HepG2 (cell line): Measurements from ENCODE around the gene TSPAN9. TPM values are rescaled to one million over a fixed set of nuclear protein-coding genes. Genes with fewer than 3 reads are reported as not detected.

Experiments used
- ATAC-seq: fragments of 200-7000 bp; cut with Tn5 transposase; 3 replicates; pipeline ENCODE4 v1.9.1; 2020; ENCODE audit warnings: mild to moderate bottlenecking, moderate library complexity
- BruUV-seq: library from RNA; stranded (reverse); fragments of 400-500 nt; replicated peaks from 2 replicates; lab custom pipeline; 2021; lab: Mats Ljungman, UMichigan
- CTCF ChIA-PET: fragments of 300-600 bp; formaldehyde crosslinking; extraction: SDS; loops from one replicate; lab custom pipeline; 2021; ENCODE audit warnings: low total read pairs, inconsistent platforms, low intra/inter-chr PET ratio; lab: Yijun Ruan, JAX
- POLR2A ChIA-PET: fragments of 350-600 bp; sonication (Branson Sonifier 250); formaldehyde crosslinking; loops from one replicate; lab custom pipeline; 2020; ENCODE audit warnings: antibody characterized with exemption, inconsistent platforms; lab: Yijun Ruan, JAX
- DNase-seq: peaks from one replicate; pipeline ENCODE4 v3.0.0-alpha.2; 2015; ENCODE audit warnings: low spot score
- FAIRE-seq: peaks from 3 replicates; lab custom pipeline; 2011; peaks lifted over from hg19 to GRCh38; lab: Jason Lieb, UNC
- H2AFZ ChIP-seq: one replicate; pipeline ENCODE4 v1.6.1; 2011; ENCODE audit warnings: low read length, inconsistent platforms
- H3K27ac ChIP-seq: fragments of 300-600 bp; 3 replicates; pipeline ENCODE4 v1.8.0; 2011; ENCODE audit warnings: mixed run types, mild to moderate bottlenecking, mixed read lengths, low read length, inconsistent platforms; ENCODE audit not compliant: insufficient read depth; ENCODE audit errors: extremely low read length
- H3K27me3 ChIP-seq, 2 experiments: fragments of 200-600 bp in 1 of 2; 2 replicates in 1 of 2; 3 replicates in 1 of 2; pipeline versions ENCODE4 v1.6.0 to v1.8.0; 2011; ENCODE audit warnings: low read length in 2 of 2, mild to moderate bottlenecking in 2 of 2, moderate library complexity in 2 of 2, inconsistent platforms in 1 of 2; ENCODE audit not compliant: insufficient read depth in 2 of 2, control insufficient read depth in 1 of 2
- H3K36me3 ChIP-seq, 2 experiments: fragments of 200-600 bp in 1 of 2; replicated peaks in 1 of 2; 2 replicates in 1 of 2; 3 replicates in 1 of 2; pipeline versions ENCODE4 v1.5.1 to v1.8.0; 2011; ENCODE audit warnings: low read length in 2 of 2, inconsistent platforms in 1 of 2; ENCODE audit not compliant: insufficient read depth in 2 of 2, control insufficient read depth in 1 of 2
- H3K4me1 ChIP-seq: 2 replicates; pipeline ENCODE4 v1.5.1; 2012; ENCODE audit warnings: low read length, inconsistent platforms; ENCODE audit not compliant: insufficient read depth
- H3K4me2 ChIP-seq: 2 replicates; pipeline ENCODE4 v1.6.0; 2011; ENCODE audit warnings: low read depth, low read length, inconsistent platforms
- H3K4me3 ChIP-seq, 3 experiments: fragments of 200-600 bp in 1 of 3; sonication (generic), shearing (Covaris generic) in 1 of 3; replicated peaks in 1 of 3; 2 replicates each; pipeline ENCODE4 v1.5.1; 2011 to 2016; ENCODE audit warnings: low read length in 3 of 3, inconsistent platforms in 2 of 3, low read depth in 2 of 3, mild to moderate bottlenecking in 2 of 3, control low read depth in 1 of 3, mixed read lengths in 1 of 3; ENCODE audit not compliant: insufficient read depth in 1 of 3
- H3K79me2 ChIP-seq: one replicate; pipeline ENCODE4 v1.6.1; 2011; ENCODE audit warnings: low read length, inconsistent platforms; ENCODE audit not compliant: insufficient read depth
- H3K9ac ChIP-seq: 2 replicates; pipeline ENCODE4 v1.6.0; 2011; ENCODE audit warnings: mild to moderate bottlenecking, low read depth, low read length, inconsistent platforms; ENCODE audit not compliant: insufficient read depth
- H3K9me3 ChIP-seq: 2 replicates; pipeline ENCODE4 v1.5.1; 2012; ENCODE audit warnings: mild to moderate bottlenecking, low read length
- H4K20me1 ChIP-seq: 2 replicates; pipeline ENCODE4 v1.6.0; 2011; ENCODE audit warnings: inconsistent platforms, mild to moderate bottlenecking, low read length, moderate library complexity; ENCODE audit not compliant: insufficient read depth
- ISX ChIP-seq: sonication (generic); formaldehyde crosslinking; conservative IDR thresholded peaks from 2 replicates; pipeline ENCODE4 v1.5.0; 2020; ENCODE audit warnings: missing genetic modification reagents
- RBFOX2 ChIP-seq: fragments of 200-400 bp; formaldehyde crosslinking; IDR thresholded peaks from 2 replicates; pipeline ENCODE4 v1.6.1; 2017; ENCODE audit warnings: low read depth, mild to moderate bottlenecking, low read length
- SMAD3 ChIP-seq: sonication (generic); formaldehyde crosslinking; IDR thresholded peaks from 2 replicates; pipeline ENCODE4 v1.4.0; 2020; ENCODE audit warnings: missing genetic modification reagents
- ZNF121 ChIP-seq: sonication (generic); formaldehyde crosslinking; IDR thresholded peaks from 2 replicates; pipeline ENCODE4 v1.5.0; 2020; ENCODE audit warnings: mild to moderate bottlenecking, missing genetic modification reagents
- ZNF235 ChIP-seq: sonication (generic); formaldehyde crosslinking; IDR thresholded peaks from 2 replicates; pipeline ENCODE4 v1.8.1; 2023; ENCODE audit warnings: mild to moderate bottlenecking, missing genetic modification reagents, borderline replicate concordance
- ZNF3 ChIP-seq: IDR thresholded peaks from 2 replicates; pipeline ENCODE4 v1.7.0; 2017; ENCODE audit warnings: inconsistent platforms
- ZNF430 ChIP-seq: sonication (generic); formaldehyde crosslinking; IDR thresholded peaks from 2 replicates; pipeline ENCODE4 v1.9.0; 2021; ENCODE audit warnings: mild to moderate bottlenecking, missing genetic modification reagents
- WGBS: methylation state at CpG from one replicate; pipeline ENCODE4 v1.1.6; 2017; ENCODE audit warnings: low lambda C conversion rate; 5-methylcytosine and 5-hydroxymethylcytosine counted together
- in situ Hi-C: cut with HindIII; loops from 2 replicates; pipeline ENCODE4 v1.10.0; 2017; ENCODE audit warnings: low pct_unique_long_range_greater_than_20kb; ENCODE audit not compliant: extremely low pct_ligation_motif_present
- intact Hi-C: fragments of 100-400 bp; cut with micrococcal nuclease; formaldehyde crosslinking; loops from one replicate; pipeline ENCODE4 v1.10.0; 2022; ENCODE audit not compliant: unreplicated experiment
- polyA plus RNA-seq, 8 experiments: library from polyadenylated mRNA; depleted of rRNA in 3 of 8; stranded (reverse) in 7 of 8; unstranded in 1 of 8; fragments of >200 nt; fragmentation: Illumina TruSeq in 4 of 8; extraction: Trizol in 4 of 8; gene quantifications; 2 replicates each; pipeline versions ENCODE4 v1.2.1 to v1.2.3, GENCODE V29; 2011 to 2016; ENCODE audit warnings: low read depth in 4 of 8, missing spikeins in 1 of 8, mixed read lengths in 1 of 8; ENCODE audit not compliant: insufficient read depth in 1 of 8
- total RNA-seq, 5 experiments: library from RNA; depleted of rRNA; stranded (reverse); fragments of >200 nt; fragmentation: Illumina TruSeq; extraction: Trizol; gene quantifications; 2 replicates each; pipeline ENCODE4 v1.2.3, GENCODE V29; 2016; ENCODE audit warnings: low read depth in 1 of 5
- TF ChIP-seq, protein P1 (sequence below): sonication (generic); formaldehyde crosslinking; IDR thresholded peaks from 2 replicates; pipeline ENCODE4 v1.4.0; 2020; ENCODE audit warnings: missing genetic modification reagents
- TF ChIP-seq, protein P2 (sequence below): sonication (generic); formaldehyde crosslinking; IDR thresholded peaks from 2 replicates; pipeline ENCODE4 v1.5.0; 2020; ENCODE audit warnings: mild to moderate bottlenecking, missing genetic modification reagents

The TSPAN9 gene
- total and polyA plus RNA-seq, 2 of the 13 experiments (the other 11 are each of a cell fraction or from before 2014, with no cell fraction given): 18.1 to 42.3 TPM

DNA sequence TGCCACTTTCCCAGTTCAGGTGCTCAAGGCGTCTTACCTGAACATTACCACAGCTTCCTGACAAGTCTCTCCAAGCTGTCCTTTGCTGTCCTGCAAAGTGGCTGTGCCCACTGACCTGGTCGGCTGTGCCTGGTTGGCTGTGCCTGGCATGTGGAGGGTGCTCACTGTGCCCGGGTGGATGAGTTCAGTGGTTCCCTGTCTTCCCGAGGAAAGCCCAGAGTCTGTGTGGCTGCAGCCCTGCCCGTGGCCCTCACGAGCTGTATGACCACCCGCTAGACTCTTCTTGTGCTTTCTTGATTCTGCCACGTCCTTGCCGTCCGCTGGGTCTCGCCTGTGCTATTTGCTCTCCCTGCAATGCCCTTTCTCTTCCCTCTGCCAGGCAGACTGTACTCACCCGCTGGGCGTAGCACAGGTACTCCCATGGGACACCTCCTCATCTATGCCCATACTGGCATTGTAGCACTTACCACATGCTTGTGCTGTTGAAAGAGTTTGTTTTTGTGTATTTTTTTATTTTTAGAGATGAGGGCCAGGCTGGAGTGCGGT, 95.9 kb downstream of the TSPAN9 start (continued):
- TF ChIP-seq, protein P1, sequence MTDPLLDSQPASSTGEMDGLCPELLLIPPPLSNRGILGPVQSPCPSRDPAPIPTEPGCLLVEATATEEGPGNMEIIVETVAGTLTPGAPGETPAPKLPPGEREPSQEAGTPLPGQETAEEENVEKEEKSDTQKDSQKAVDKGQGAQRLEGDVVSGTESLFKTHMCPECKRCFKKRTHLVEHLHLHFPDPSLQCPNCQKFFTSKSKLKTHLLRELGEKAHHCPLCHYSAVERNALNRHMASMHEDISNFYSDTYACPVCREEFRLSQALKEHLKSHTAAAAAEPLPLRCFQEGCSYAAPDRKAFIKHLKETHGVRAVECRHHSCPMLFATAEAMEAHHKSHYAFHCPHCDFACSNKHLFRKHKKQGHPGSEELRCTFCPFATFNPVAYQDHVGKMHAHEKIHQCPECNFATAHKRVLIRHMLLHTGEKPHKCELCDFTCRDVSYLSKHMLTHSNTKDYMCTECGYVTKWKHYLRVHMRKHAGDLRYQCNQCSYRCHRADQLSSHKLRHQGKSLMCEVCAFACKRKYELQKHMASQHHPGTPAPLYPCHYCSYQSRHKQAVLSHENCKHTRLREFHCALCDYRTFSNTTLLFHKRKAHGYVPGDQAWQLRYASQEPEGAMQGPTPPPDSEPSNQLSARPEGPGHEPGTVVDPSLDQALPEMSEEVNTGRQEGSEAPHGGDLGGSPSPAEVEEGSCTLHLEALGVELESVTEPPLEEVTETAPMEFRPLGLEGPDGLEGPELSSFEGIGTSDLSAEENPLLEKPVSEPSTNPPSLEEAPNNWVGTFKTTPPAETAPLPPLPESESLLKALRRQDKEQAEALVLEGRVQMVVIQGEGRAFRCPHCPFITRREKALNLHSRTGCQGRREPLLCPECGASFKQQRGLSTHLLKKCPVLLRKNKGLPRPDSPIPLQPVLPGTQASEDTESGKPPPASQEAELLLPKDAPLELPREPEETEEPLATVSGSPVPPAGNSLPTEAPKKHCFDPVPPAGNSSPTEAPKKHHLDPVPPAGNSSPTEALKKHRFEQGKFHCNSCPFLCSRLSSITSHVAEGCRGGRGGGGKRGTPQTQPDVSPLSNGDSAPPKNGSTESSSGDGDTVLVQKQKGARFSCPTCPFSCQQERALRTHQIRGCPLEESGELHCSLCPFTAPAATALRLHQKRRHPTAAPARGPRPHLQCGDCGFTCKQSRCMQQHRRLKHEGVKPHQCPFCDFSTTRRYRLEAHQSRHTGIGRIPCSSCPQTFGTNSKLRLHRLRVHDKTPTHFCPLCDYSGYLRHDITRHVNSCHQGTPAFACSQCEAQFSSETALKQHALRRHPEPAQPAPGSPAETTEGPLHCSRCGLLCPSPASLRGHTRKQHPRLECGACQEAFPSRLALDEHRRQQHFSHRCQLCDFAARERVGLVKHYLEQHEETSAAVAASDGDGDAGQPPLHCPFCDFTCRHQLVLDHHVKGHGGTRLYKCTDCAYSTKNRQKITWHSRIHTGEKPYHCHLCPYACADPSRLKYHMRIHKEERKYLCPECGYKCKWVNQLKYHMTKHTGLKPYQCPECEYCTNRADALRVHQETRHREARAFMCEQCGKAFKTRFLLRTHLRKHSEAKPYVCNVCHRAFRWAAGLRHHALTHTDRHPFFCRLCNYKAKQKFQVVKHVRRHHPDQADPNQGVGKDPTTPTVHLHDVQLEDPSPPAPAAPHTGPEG: no peak
- TF ChIP-seq ISX (CRISPR knock-in tag) (no peak), RBFOX2 (no peak), ZNF235 (CRISPR knock-in tag) (no peak)

DNA sequence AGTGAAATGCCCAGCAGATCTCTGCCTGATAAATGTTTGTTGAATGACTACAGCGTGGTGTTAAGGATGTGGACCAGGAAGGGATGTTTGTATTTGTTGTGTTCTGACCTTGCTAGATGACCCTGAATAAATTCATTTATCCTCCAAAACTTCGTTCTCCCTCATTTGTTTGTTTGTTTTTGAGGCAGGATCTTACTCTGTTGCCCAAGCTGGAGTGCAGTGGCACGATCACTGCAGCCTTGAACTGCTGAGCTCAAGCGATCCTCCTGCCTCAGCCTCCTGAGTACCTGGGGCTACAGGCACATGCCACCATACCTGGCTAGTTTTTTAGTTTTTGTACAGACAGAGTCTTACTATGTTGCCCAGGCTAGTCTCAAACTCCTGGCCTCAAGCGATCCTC, 96.7 kb downstream of the TSPAN9 start:
- no peak overlapping the region for H2AFZ ChIP-seq
- FAIRE-seq: no peak
- H3K9ac ChIP-seq: no peak overlapping the region

More for the DNA sequence above, 96.7 kb downstream of the TSPAN9 start:
- H3K36me3 ChIP-seq: no peaks in the 10 kb centered on the region; a peak in 1 of 5 replicates
- no TSS peak for BruUV-seq
- POLR2A ChIA-PET: interaction anchor here (0.7 kb wide), 1 partner anchor 9 kb away, joined by 3 read pairs; no protein-coding TSS in a partner anchor
- no peak overlapping the region for H3K4me3 ChIP-seq
- 86% methylated on average over 5 of the region's 5 CpGs for WGBS
- H3K4me2 ChIP-seq: no peak overlapping the region
- no peaks in the 10 kb centered on the region for H3K27me3 ChIP-seq
- CTCF ChIA-PET: no interaction called here
- DNase-seq: no peak
- in situ Hi-C loops (no loop called here), intact Hi-C loops (no loop called here)
- no peak for TF ChIP-seq SMAD3 (CRISPR knock-in tag)
- TF ChIP-seq, protein P2, sequence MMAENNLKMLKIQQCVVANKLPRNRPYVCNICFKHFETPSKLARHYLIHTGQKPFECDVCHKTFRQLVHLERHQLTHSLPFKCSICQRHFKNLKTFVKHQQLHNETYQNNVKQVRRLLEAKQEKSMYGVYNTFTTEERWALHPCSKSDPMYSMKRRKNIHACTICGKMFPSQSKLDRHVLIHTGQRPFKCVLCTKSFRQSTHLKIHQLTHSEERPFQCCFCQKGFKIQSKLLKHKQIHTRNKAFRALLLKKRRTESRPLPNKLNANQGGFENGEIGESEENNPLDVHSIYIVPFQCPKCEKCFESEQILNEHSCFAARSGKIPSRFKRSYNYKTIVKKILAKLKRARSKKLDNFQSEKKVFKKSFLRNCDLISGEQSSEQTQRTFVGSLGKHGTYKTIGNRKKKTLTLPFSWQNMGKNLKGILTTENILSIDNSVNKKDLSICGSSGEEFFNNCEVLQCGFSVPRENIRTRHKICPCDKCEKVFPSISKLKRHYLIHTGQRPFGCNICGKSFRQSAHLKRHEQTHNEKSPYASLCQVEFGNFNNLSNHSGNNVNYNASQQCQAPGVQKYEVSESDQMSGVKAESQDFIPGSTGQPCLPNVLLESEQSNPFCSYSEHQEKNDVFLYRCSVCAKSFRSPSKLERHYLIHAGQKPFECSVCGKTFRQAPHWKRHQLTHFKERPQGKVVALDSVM (CRISPR knock-in tag): peak; percentile 84
- peak; percentile 73 for TF ChIP-seq ZNF121 (CRISPR knock-in tag)
- no peak for TF ChIP-seq ZNF430
- TF ChIP-seq ZNF3 (CRISPR knock-in tag): 0 out of 2 replicates have a peak, but pooled peaks have one; percentile 54
- H4K20me1 ChIP-seq: no peaks in the 10 kb centered on the region
- H3K79me2 ChIP-seq: no peaks in the 10 kb centered on the region
- no peaks in the 10 kb centered on the region for H3K9me3 ChIP-seq
- ATAC-seq: no peak
- H3K4me1 ChIP-seq: peaks cover 12% of the 10 kb centered on the region
- H3K27ac ChIP-seq: no peak overlapping the region
